Karpas-422 (cell line): Measurements from ENCODE around the gene CFAP221. TPM values are rescaled to one million over a fixed set of nuclear protein-coding genes. Genes with fewer than 3 reads are reported as not detected.
A peak's percentile ranks its signal among the peaks of the same experiment; 100 is the strongest.

Experiments
- DNase-seq: peaks from one replicate; pipeline ENCODE4 v3.0.0-alpha.2; 2015
- H2AFZ ChIP-seq: fragments of 200-600 bp; sonication (generic); 2 replicates; pipeline ENCODE4 v1.6.1; 2014; ENCODE audit warnings: antibody characterized with exemption, low read length, mixed read lengths
- H3K27ac ChIP-seq: fragments of 200-600 bp; sonication (generic); 2 replicates; pipeline ENCODE4 v1.5.1; 2014; ENCODE audit warnings: mild to moderate bottlenecking, low read length, moderate library complexity
- H3K27me3 ChIP-seq: fragments of 200-600 bp; sonication (generic); 2 replicates; pipeline ENCODE4 v1.6.1; 2014; ENCODE audit warnings: low read length, mixed read lengths
- H3K36me3 ChIP-seq: fragments of 200-600 bp; sonication (generic); 2 replicates; pipeline ENCODE4 v1.6.1; 2014; ENCODE audit warnings: low read length, mixed read lengths; ENCODE audit not compliant: insufficient read depth
- H3K4me1 ChIP-seq: fragments of 200-600 bp; sonication (generic); 2 replicates; pipeline ENCODE4 v1.6.1; 2014; ENCODE audit warnings: mild to moderate bottlenecking, low read length, mixed read lengths
- H3K4me2 ChIP-seq: fragments of 200-600 bp; sonication (generic); 2 replicates; pipeline ENCODE4 v1.6.1; 2014; ENCODE audit warnings: low read length, low read depth, mild to moderate bottlenecking; ENCODE audit not compliant: poor library complexity, severe bottlenecking
- H3K4me3 ChIP-seq: fragments of 200-600 bp; sonication (generic); 2 replicates; pipeline ENCODE4 v1.5.1; 2014; ENCODE audit warnings: mild to moderate bottlenecking, antibody characterized with exemption, low read length, mixed read lengths
- H3K79me2 ChIP-seq: fragments of 200-600 bp; sonication (generic); 2 replicates; pipeline ENCODE4 v1.6.1; 2014; ENCODE audit warnings: mild to moderate bottlenecking, low read length, mixed read lengths
- H3K9ac ChIP-seq: fragments of 200-600 bp; sonication (generic); 2 replicates; pipeline ENCODE4 v1.6.0; 2014; ENCODE audit warnings: low read length
- H3K9me2 ChIP-seq: fragments of 200-600 bp; sonication (generic), shearing (Covaris generic); replicated peaks from 2 replicates; pipeline ENCODE4 v1.6.0; 2014; ENCODE audit warnings: mild to moderate bottlenecking, low read length, moderate library complexity; ENCODE audit not compliant: insufficient read depth
- H3K9me3 ChIP-seq: fragments of 300-700, 200-600 bp; sonication (generic); 2 replicates; pipeline ENCODE4 v1.6.1; 2014; ENCODE audit warnings: low read length, mixed read lengths
- H4K20me1 ChIP-seq: fragments of 200-600 bp; sonication (generic); 2 replicates; pipeline ENCODE4 v1.6.1; 2014; ENCODE audit warnings: mild to moderate bottlenecking, antibody characterized with exemption, low read length, low read depth; ENCODE audit not compliant: insufficient read depth
- total RNA-seq: library from RNA; depleted of rRNA; stranded (reverse); fragments of >200 nt; shearing (Covaris generic); gene quantifications from 2 replicates; pipeline ENCODE4 v1.2.3, GENCODE V29; 2014; ENCODE audit warnings: low replicate concordance

Gene CFAP221
- total RNA-seq, 1 experiment from 2014 or later = not detected

GRCh38 chr2:119659601-119660342 is 115.5 kb downstream of the CFAP221 start:
- Histone ChIP-seq H2AFZ (no peak overlapping the region; the same call in 1 of the 2 replicates), H3K4me3 (no peak overlapping the region), H3K4me2 (no peak overlapping the region)

GRCh38 chr2:119660343-119660658 is 116.1 kb downstream of the CFAP221 start:
- no peaks in the 10 kb centered on the region for H3K36me3 ChIP-seq
- no peaks in the 10 kb centered on the region for H3K9me2 ChIP-seq
- H3K4me2 ChIP-seq = no peak overlapping the region
- no peak for DNase-seq
- H3K4me1 ChIP-seq = peaks cover 3% of the 10 kb centered on the region
- no peak overlapping the region for H2AFZ ChIP-seq
- no peaks in the 10 kb centered on the region for H3K79me2 ChIP-seq
- no peaks in the 10 kb centered on the region for H4K20me1 ChIP-seq
- H3K4me3 ChIP-seq = no peak overlapping the region
- no peak overlapping the region for H3K9ac ChIP-seq
- H3K27ac ChIP-seq = no peak overlapping the region
- no peaks in the 10 kb centered on the region for H3K27me3 ChIP-seq
- H3K9me3 ChIP-seq = no peaks in the 10 kb centered on the region

More at GRCh38 chr2:119659601-119660342, 115.5 kb downstream of the CFAP221 start:
- Histone ChIP-seq H3K9me3 (no peaks in the 10 kb centered on the region), H3K4me1 (peaks cover 3% of the 10 kb centered on the region), H3K9ac (no peak overlapping the region), H3K27ac (no peak overlapping the region), H4K20me1 (no peaks in the 10 kb centered on the region), H3K9me2 (no peaks in the 10 kb centered on the region), H3K36me3 (no peaks in the 10 kb centered on the region), H3K79me2 (no peaks in the 10 kb centered on the region), H3K27me3 (no peaks in the 10 kb centered on the region)
- peak; percentile 74 for DNase-seq

- no peaks in the 10 kb centered on the region for H3K36me3 ChIP-seq
- no peak overlapping the region for H3K9ac ChIP-seq
- H3K4me3 ChIP-seq = no peak overlapping the region
- no peaks in the 10 kb centered on the region for H3K4me1 ChIP-seq
- no peaks in the 10 kb centered on the region for H4K20me1 ChIP-seq
- DNase-seq = no peak
- no peaks in the 10 kb centered on the region for H3K27me3 ChIP-seq
- no peak overlapping the region for H2AFZ ChIP-seq
- no peaks in the 10 kb centered on the region for H3K9me2 ChIP-seq
- H3K79me2 ChIP-seq = no peaks in the 10 kb centered on the region
- H3K27ac ChIP-seq = no peak overlapping the region
- no peak overlapping the region for H3K4me2 ChIP-seq
- H3K9me3 ChIP-seq = no peaks in the 10 kb centered on the region
These were observed 118.0 kb downstream of the CFAP221 start for GRCh38 chr2:119662297-119662696.

- Histone ChIP-seq H3K27me3 (no peaks in the 10 kb centered on the region), H3K36me3 (no peaks in the 10 kb centered on the region), H3K9me2 (no peaks in the 10 kb centered on the region), H3K9ac (no peak overlapping the region), H3K27ac (no peak overlapping the region), H2AFZ (no peak overlapping the region), H3K4me2 (no peak overlapping the region), H3K9me3 (no peaks in the 10 kb centered on the region), H4K20me1 (no peaks in the 10 kb centered on the region), H3K79me2 (no peaks in the 10 kb centered on the region), H3K4me3 (no peak overlapping the region), H3K4me1 (peaks cover 8% of the 10 kb centered on the region)
- DNase-seq = no peak
These were observed 124.3 kb downstream of the CFAP221 start for GRCh38 chr2:119668546-119668945.

GRCh38 chr2:119671016-119671415 is 126.8 kb downstream of the CFAP221 start:
- Histone ChIP-seq H3K9me3 (no peaks in the 10 kb centered on the region), H3K4me1 (peaks cover 8% of the 10 kb centered on the region), H2AFZ (no peak overlapping the region), H3K9me2 (no peaks in the 10 kb centered on the region), H3K4me3 (no peak overlapping the region), H3K79me2 (no peaks in the 10 kb centered on the region), H3K27ac (no peak overlapping the region), H3K9ac (no peak overlapping the region), H3K27me3 (no peaks in the 10 kb centered on the region), H3K4me2 (no peak overlapping the region), H4K20me1 (no peaks in the 10 kb centered on the region), H3K36me3 (no peaks in the 10 kb centered on the region)
- DNase-seq = no peak

- DNase-seq = no peak
- no peaks in the 10 kb centered on the region for H3K36me3 ChIP-seq
- H3K27me3 ChIP-seq = no peaks in the 10 kb centered on the region
These were observed 127.5 kb downstream of the CFAP221 start for GRCh38 chr2:119671752-119672151.

GRCh38 chr2:119672161-119672862 is 128.1 kb downstream of the CFAP221 start:
- Histone ChIP-seq H3K4me3 (no peak overlapping the region), H3K27me3 (no peaks in the 10 kb centered on the region), H3K36me3 (no peaks in the 10 kb centered on the region), H3K4me1 (peaks cover 8% of the 10 kb centered on the region), H3K4me2 (no peak overlapping the region), H3K9ac (no peak overlapping the region), H4K20me1 (no peaks in the 10 kb centered on the region), H2AFZ (no peak overlapping the region), H3K9me3 (no peaks in the 10 kb centered on the region), H3K9me2 (no peaks in the 10 kb centered on the region), H3K79me2 (no peaks in the 10 kb centered on the region), H3K27ac (no peak overlapping the region)
- DNase-seq = no peak

More at GRCh38 chr2:119671752-119672151, 127.5 kb downstream of the CFAP221 start:
- Histone ChIP-seq H3K9me3 (no peaks in the 10 kb centered on the region), H4K20me1 (no peaks in the 10 kb centered on the region), H3K4me2 (no peak overlapping the region), H3K79me2 (no peaks in the 10 kb centered on the region), H3K4me3 (no peak overlapping the region), H3K9me2 (no peaks in the 10 kb centered on the region), H3K27ac (no peak overlapping the region), H3K9ac (no peak overlapping the region), H3K4me1 (peaks cover 8% of the 10 kb centered on the region), H2AFZ (no peak overlapping the region)

- H3K4me3 ChIP-seq = no peak overlapping the region
- H3K9me3 ChIP-seq = no peaks in the 10 kb centered on the region
- no peaks in the 10 kb centered on the region for H3K9me2 ChIP-seq
- no peaks in the 10 kb centered on the region for H4K20me1 ChIP-seq
- H3K36me3 ChIP-seq = no peaks in the 10 kb centered on the region
- H3K27me3 ChIP-seq = no peaks in the 10 kb centered on the region
- DNase-seq = no peak
- H3K9ac ChIP-seq = no peak overlapping the region
- no peak overlapping the region for H3K4me2 ChIP-seq
- H3K4me1 ChIP-seq = peaks cover 10% of the 10 kb centered on the region
- H3K79me2 ChIP-seq = no peaks in the 10 kb centered on the region
- no peak overlapping the region for H3K27ac ChIP-seq
- H2AFZ ChIP-seq = no peak overlapping the region
These were observed 129.5 kb downstream of the CFAP221 start for GRCh38 chr2:119673796-119674195.
